Measurements from ENCODE around the gene STMN1.

The STMN1 gene

DNA sequence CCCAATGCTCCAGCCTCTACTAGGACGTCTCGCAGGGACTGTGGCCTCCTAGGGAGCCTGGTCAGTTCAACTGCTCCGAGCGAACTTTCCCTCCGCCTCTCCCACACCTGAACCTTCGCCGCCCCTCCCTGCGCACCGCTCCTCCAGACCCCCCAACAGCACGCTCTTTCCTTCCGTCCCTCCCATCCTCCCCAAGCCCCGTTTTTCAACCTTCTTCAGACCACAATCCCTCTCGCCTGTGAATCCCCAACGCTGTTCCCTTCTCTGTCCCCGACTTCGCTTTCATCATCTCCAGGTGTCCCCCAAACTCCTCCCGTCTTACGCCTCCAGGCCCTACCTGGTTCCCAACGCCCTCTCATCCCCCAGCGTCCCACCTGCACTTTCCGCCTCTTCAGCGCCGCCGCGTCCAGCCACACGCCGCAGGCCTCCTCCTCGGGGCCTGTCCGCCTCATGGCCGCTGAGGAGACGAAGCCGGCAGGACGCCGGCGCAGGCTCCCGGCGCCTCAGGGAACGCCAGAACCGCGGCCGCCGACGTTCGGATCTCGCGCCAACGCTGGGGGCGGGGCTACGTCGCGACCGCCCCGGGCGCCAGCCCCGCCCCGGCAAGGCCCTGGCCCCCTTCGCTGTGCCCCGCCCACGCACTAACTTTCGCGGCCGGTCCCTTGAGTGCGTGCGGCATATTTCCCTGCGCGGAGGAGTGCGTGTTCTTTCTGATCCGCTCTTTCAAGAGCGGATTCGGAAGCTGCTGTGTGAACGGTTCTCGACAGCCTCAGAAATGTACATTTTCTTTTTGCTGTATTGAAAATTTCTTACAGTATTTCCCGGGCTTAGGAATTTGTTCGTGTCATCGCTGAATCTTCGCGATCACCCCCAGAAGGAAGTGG, 47.1 kb downstream of the STMN1 start, which contains the start of gene AUNIP:
AUNIP (minus strand) TSS at position 552 of the 884 bp plus-strand sequence; CDS start at position 452, 100 bp downstream.
- H3K9me3 Mint-ChIP-seq, result no peaks in the 10 kb centered on the region

DNA sequence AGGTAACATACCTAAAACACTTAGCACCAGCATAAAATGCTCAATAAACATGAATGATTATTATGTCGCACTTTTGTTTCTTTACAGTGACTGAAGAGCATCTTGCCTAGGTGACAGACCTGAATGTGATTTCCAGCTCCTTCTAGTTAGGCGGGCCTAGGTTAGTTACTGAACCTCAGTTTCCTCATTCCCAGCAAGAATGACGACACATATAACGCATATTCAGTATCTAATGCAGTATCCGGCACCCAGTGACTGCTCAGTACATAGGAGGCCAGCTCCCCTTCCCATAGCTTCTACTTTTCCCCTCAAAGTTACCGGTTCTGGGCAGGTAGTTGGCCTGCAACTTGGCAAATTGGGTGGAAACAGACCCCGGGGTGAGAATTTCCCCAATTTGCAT, 47.7 kb downstream of the STMN1 start:
- H3K4me1 Mint-ChIP-seq (ENCODE audit: low read depth), result peaks cover 21% of the 10 kb centered on the region
- H3K9me3 Mint-ChIP-seq, result no peaks in the 10 kb centered on the region
- H3K27ac Mint-ChIP-seq, result peak overlapping the region; percentile 91
- H3K36me3 Mint-ChIP-seq (ENCODE audit: low read depth), result peaks cover 9% of the 10 kb centered on the region
- no peaks in the 10 kb centered on the region for H3K27me3 Mint-ChIP-seq
- peak overlapping the region; percentile 93 for H3K4me3 Mint-ChIP-seq

More for the DNA sequence above, 47.1 kb downstream of the STMN1 start, which contains the start of gene AUNIP:
- Mint-ChIP-seq H3K4me1 (ENCODE audit: low read depth) (peaks cover 21% of the 10 kb centered on the region), H3K27me3 (no peaks in the 10 kb centered on the region), H3K4me3 (peak within 1 kb of the TSS; percentile 93), H3K36me3 (ENCODE audit: low read depth) (peaks cover 9% of the 10 kb centered on the region), H3K27ac (peak within 1 kb of the TSS; percentile 91)

GRCh38 chr1:25856856-25857255, 49.4 kb downstream of the STMN1 start:
- peaks cover 4% of the 10 kb centered on the region for H3K36me3 Mint-ChIP-seq (ENCODE audit: low read depth)
- H3K4me1 Mint-ChIP-seq (ENCODE audit: low read depth), result peaks cover 21% of the 10 kb centered on the region
- H3K27me3 Mint-ChIP-seq, result no peaks in the 10 kb centered on the region
- no peak overlapping the region for H3K27ac Mint-ChIP-seq
- no peak overlapping the region for H3K4me3 Mint-ChIP-seq
- no peaks in the 10 kb centered on the region for H3K9me3 Mint-ChIP-seq

- H3K4me3 Mint-ChIP-seq, result no peak overlapping the region
- no peaks in the 10 kb centered on the region for H3K9me3 Mint-ChIP-seq
- H3K27me3 Mint-ChIP-seq, result no peaks in the 10 kb centered on the region
- peaks cover 9% of the 10 kb centered on the region for H3K4me1 Mint-ChIP-seq (ENCODE audit: low read depth)
- no peak overlapping the region for H3K27ac Mint-ChIP-seq
- H3K36me3 Mint-ChIP-seq (ENCODE audit: low read depth), result peaks cover 8% of the 10 kb centered on the region
These were observed 51.7 kb downstream of the STMN1 start for GRCh38 chr1:25854554-25854953.
